ENCODE measurements around the gene PCBP3.

Gene PCBP3

GRCh38 chr21:45765375-45765774, 121.8 kb downstream of the PCBP3 start:
- Histone ChIP-seq H3K4me3 (replicated peaks; ENCODE audit: insufficient read depth, low read length) (no peak overlapping the region), H3K27ac (replicated peaks) (no peak overlapping the region), H3K27me3 (ENCODE audit: insufficient read depth, poor library complexity, severe bottlenecking) (no peaks in the 10 kb centered on the region)
- TF ChIP-seq POLR2AphosphoS5 (IDR thresholded peaks at IDR 0.05; ENCODE audit: low read depth), result no peak
- no peak for TF ChIP-seq CTCF (IDR thresholded peaks at IDR 0.05; ENCODE audit: insufficient read depth, low read length)
- TF ChIP-seq SPI1 (IDR thresholded peaks at IDR 0.05; ENCODE audit: borderline replicate concordance, low read depth), result no peak
- TF ChIP-seq REST (IDR thresholded peaks at IDR 0.05; ENCODE audit: insufficient replicate concordance, low read depth), result no peak
- no peak for TF ChIP-seq GABPA (IDR thresholded peaks at IDR 0.05; ENCODE audit: low read depth)
- DNase-seq (ENCODE audit: low read depth in 1 of 2, low spot score in 1 of 2), result no peak

GRCh38 chr21:45766055-45766454, 122.5 kb downstream of the PCBP3 start:
- DNase-seq (ENCODE audit: low read depth in 1 of 2, low spot score in 1 of 2), result no peak
- no peak for TF ChIP-seq POLR2AphosphoS5 (IDR thresholded peaks at IDR 0.05; ENCODE audit: low read depth)
- no peak for TF ChIP-seq CTCF (IDR thresholded peaks at IDR 0.05; ENCODE audit: insufficient read depth, low read length)
- TF ChIP-seq GABPA (IDR thresholded peaks at IDR 0.05; ENCODE audit: low read depth), result no peak
- no peak for TF ChIP-seq REST (IDR thresholded peaks at IDR 0.05; ENCODE audit: insufficient replicate concordance, low read depth)
- no peak for TF ChIP-seq SPI1 (IDR thresholded peaks at IDR 0.05; ENCODE audit: borderline replicate concordance, low read depth)
- H3K27ac ChIP-seq (replicated peaks), result no peak overlapping the region
- no peaks in the 10 kb centered on the region for H3K27me3 ChIP-seq (ENCODE audit: insufficient read depth, poor library complexity, severe bottlenecking)
- no peak overlapping the region for H3K4me3 ChIP-seq (replicated peaks; ENCODE audit: insufficient read depth, low read length)

GRCh38 chr21:45766501-45766900, 123.0 kb downstream of the PCBP3 start:
- Histone ChIP-seq H3K27me3 (ENCODE audit: insufficient read depth, poor library complexity, severe bottlenecking) (no peaks in the 10 kb centered on the region), H3K4me3 (replicated peaks; ENCODE audit: insufficient read depth, low read length) (no peak overlapping the region), H3K27ac (replicated peaks) (no peak overlapping the region)
- no peak for TF ChIP-seq POLR2AphosphoS5 (IDR thresholded peaks at IDR 0.05; ENCODE audit: low read depth)
- TF ChIP-seq REST (IDR thresholded peaks at IDR 0.05; ENCODE audit: insufficient replicate concordance, low read depth), result no peak
- no peak for TF ChIP-seq SPI1 (IDR thresholded peaks at IDR 0.05; ENCODE audit: borderline replicate concordance, low read depth)
- no peak for TF ChIP-seq CTCF (IDR thresholded peaks at IDR 0.05; ENCODE audit: insufficient read depth, low read length)
- TF ChIP-seq GABPA (IDR thresholded peaks at IDR 0.05; ENCODE audit: low read depth), result no peak
- DNase-seq (ENCODE audit: low read depth in 1 of 2, low spot score in 1 of 2), result no peak
